ENCODE data around the gene MYT1.

Gene MYT1

GRCh38 chr20:64166721-64167615 lies 2.7 kb downstream of the MYT1 start:
- H3K79me1 ChIP-seq (ENCODE audit: low read depth, low read length): no peaks in the 10 kb centered on the region
- no peak overlapping the region for H2BK15ac ChIP-seq (ENCODE audit: low read length)
- H2BK120ac ChIP-seq (ENCODE audit: low read depth, low read length): no peak overlapping the region
- H3K23ac ChIP-seq (ENCODE audit: low read depth, low read length, poor library complexity): no peak overlapping the region
- H4K91ac ChIP-seq (ENCODE audit: low read depth, low read length, poor library complexity): no peak overlapping the region
- no CpG with 5 or more reads among the region's 18 CpGs for WGBS, 2 donors (ENCODE audit: extremely low coverage in 2 of 2, insufficient read length in 2 of 2, insufficient replicate concordance in 1 of 2)
- H2AFZ ChIP-seq (ENCODE audit: low read length): no peak overlapping the region
- H3K36me3 ChIP-seq (replicated peaks in 1 of 2; ENCODE audit: control insufficient read depth in 2 of 2, insufficient read depth in 2 of 2, low read length in 2 of 2): no peaks in the 10 kb centered on the region
- H3K14ac ChIP-seq (ENCODE audit: low read length): no peak overlapping the region
- no peak overlapping the region for H3K4me2 ChIP-seq (ENCODE audit: insufficient read depth, low read length, poor library complexity, severe bottlenecking)
- H4K8ac ChIP-seq (ENCODE audit: low read depth, low read length): no peak overlapping the region
- H3K4me3 ChIP-seq (ENCODE audit: low read length in 2 of 2): no peak overlapping the region
- peaks cover 0 to 6% of the 10 kb centered on the region in 2 donors for H3K4me1 ChIP-seq (ENCODE audit: control insufficient read depth in 2 of 2, insufficient read depth in 1 of 2, low read depth in 1 of 2, low read length in 2 of 2)
- H2BK5ac ChIP-seq (ENCODE audit: low read length): no peak overlapping the region
- no peak overlapping the region for H2AK5ac ChIP-seq (ENCODE audit: low read depth, low read length)
- no peak overlapping the region for H3K9ac ChIP-seq (ENCODE audit: low read depth, low read length, poor library complexity)
- H3K27ac ChIP-seq (replicated peaks; ENCODE audit: low read length): no peak overlapping the region
- H3K9me3 ChIP-seq (replicated peaks in 1 of 2; ENCODE audit: control insufficient read depth in 2 of 2, insufficient read depth in 1 of 2, low read depth in 1 of 2, low read length in 2 of 2): no peaks in the 10 kb centered on the region
- H2BK12ac ChIP-seq (ENCODE audit: low read length): no peak overlapping the region
- H3K27me3 ChIP-seq (ENCODE audit: control insufficient read depth in 3 of 3, insufficient read depth in 3 of 3, low read depth in 1 of 3, low read length in 3 of 3): peaks cover 0 to 64% (median 8%) of the 10 kb centered on the region in 3 experiments
- DNase-seq (ENCODE audit: low spot score): no peak
- H3K18ac ChIP-seq (ENCODE audit: low read length): no peak overlapping the region
- no peak overlapping the region for H3K4ac ChIP-seq (ENCODE audit: low read length)

- H3K4ac ChIP-seq (ENCODE audit: low read length): no peak overlapping the region
- no peak overlapping the region for H3K18ac ChIP-seq (ENCODE audit: low read length)
- H2BK15ac ChIP-seq (ENCODE audit: low read length): no peak overlapping the region
- DNase-seq (ENCODE audit: low spot score): no peak
- H3K4me3 ChIP-seq (ENCODE audit: low read length in 2 of 2): no peak overlapping the region
- H3K36me3 ChIP-seq (replicated peaks in 1 of 2; ENCODE audit: control insufficient read depth in 2 of 2, insufficient read depth in 2 of 2, low read length in 2 of 2): no peaks in the 10 kb centered on the region
- no peaks in the 10 kb centered on the region for H3K79me1 ChIP-seq (ENCODE audit: low read depth, low read length)
- H3K4me2 ChIP-seq (ENCODE audit: insufficient read depth, low read length, poor library complexity, severe bottlenecking): no peak overlapping the region
- H3K23ac ChIP-seq (ENCODE audit: low read depth, low read length, poor library complexity): no peak overlapping the region
- H2BK120ac ChIP-seq (ENCODE audit: low read depth, low read length): no peak overlapping the region
- no peak overlapping the region for H4K8ac ChIP-seq (ENCODE audit: low read depth, low read length)
- H3K27me3 ChIP-seq (ENCODE audit: control insufficient read depth in 3 of 3, insufficient read depth in 3 of 3, low read depth in 1 of 3, low read length in 3 of 3): peaks cover 0 to 61% (median 2%) of the 10 kb centered on the region in 3 experiments
- H3K27ac ChIP-seq (replicated peaks; ENCODE audit: low read length): no peak overlapping the region
- H2AK5ac ChIP-seq (ENCODE audit: low read depth, low read length): no peak overlapping the region
- no peak overlapping the region for H2BK12ac ChIP-seq (ENCODE audit: low read length)
- H2AFZ ChIP-seq (ENCODE audit: low read length): no peak overlapping the region
- H3K9me3 ChIP-seq (replicated peaks in 1 of 2; ENCODE audit: control insufficient read depth in 2 of 2, insufficient read depth in 1 of 2, low read depth in 1 of 2, low read length in 2 of 2): no peaks in the 10 kb centered on the region
- no peaks in the 10 kb centered on the region for H3K4me1 ChIP-seq (ENCODE audit: control insufficient read depth in 2 of 2, insufficient read depth in 1 of 2, low read depth in 1 of 2, low read length in 2 of 2)
- no peak overlapping the region for H3K14ac ChIP-seq (ENCODE audit: low read length)
- WGBS, 2 donors (ENCODE audit: extremely low coverage in 2 of 2, insufficient read length in 2 of 2, insufficient replicate concordance in 1 of 2): no CpG with 5 or more reads among the region's 11 CpGs
- no peak overlapping the region for H2BK5ac ChIP-seq (ENCODE audit: low read length)
- H3K9ac ChIP-seq (ENCODE audit: low read depth, low read length, poor library complexity): no peak overlapping the region
- H4K91ac ChIP-seq (ENCODE audit: low read depth, low read length, poor library complexity): no peak overlapping the region
Observed at GRCh38 chr20:64167676-64168075, 3.4 kb downstream of the MYT1 start.

GRCh38 chr20:64168381-64169090 lies 4.3 kb downstream of the MYT1 start:
- Histone ChIP-seq H4K91ac (ENCODE audit: low read depth, low read length, poor library complexity) (no peak overlapping the region), H3K18ac (ENCODE audit: low read length) (no peak overlapping the region), H2AK5ac (ENCODE audit: low read depth, low read length) (no peak overlapping the region), H4K8ac (ENCODE audit: low read depth, low read length) (no peak overlapping the region), H2BK120ac (ENCODE audit: low read depth, low read length) (no peak overlapping the region), H3K27ac (replicated peaks; ENCODE audit: low read length) (no peak overlapping the region), H3K9me3 (replicated peaks in 1 of 2; ENCODE audit: control insufficient read depth in 2 of 2, insufficient read depth in 1 of 2, low read depth in 1 of 2, low read length in 2 of 2) (no peaks in the 10 kb centered on the region), H3K9ac (ENCODE audit: low read depth, low read length, poor library complexity) (no peak overlapping the region), H3K4me2 (ENCODE audit: insufficient read depth, low read length, poor library complexity, severe bottlenecking) (no peak overlapping the region), H2AFZ (ENCODE audit: low read length) (no peak overlapping the region), H2BK12ac (ENCODE audit: low read length) (no peak overlapping the region), H3K4me1 (ENCODE audit: control insufficient read depth in 2 of 2, insufficient read depth in 1 of 2, low read depth in 1 of 2, low read length in 2 of 2) (no peaks in the 10 kb centered on the region), H3K4ac (ENCODE audit: low read length) (no peak overlapping the region), H3K23ac (ENCODE audit: low read depth, low read length, poor library complexity) (no peak overlapping the region), H2BK15ac (ENCODE audit: low read length) (no peak overlapping the region), H3K27me3 (ENCODE audit: control insufficient read depth in 3 of 3, insufficient read depth in 3 of 3, low read depth in 1 of 3, low read length in 3 of 3) (peaks cover 0 to 61% (median 7%) of the 10 kb centered on the region in 3 experiments), H3K4me3 (ENCODE audit: low read length in 2 of 2) (no peak overlapping the region), H3K14ac (ENCODE audit: low read length) (no peak overlapping the region), H3K36me3 (replicated peaks in 1 of 2; ENCODE audit: control insufficient read depth in 2 of 2, insufficient read depth in 2 of 2, low read length in 2 of 2) (no peaks in the 10 kb centered on the region), H2BK5ac (ENCODE audit: low read length) (no peak overlapping the region), H3K79me1 (ENCODE audit: low read depth, low read length) (no peaks in the 10 kb centered on the region)
- DNase-seq (ENCODE audit: low spot score): no peak
- WGBS, 2 donors (ENCODE audit: extremely low coverage in 2 of 2, insufficient read length in 2 of 2, insufficient replicate concordance in 1 of 2): no CpG with 5 or more reads among the region's 12 CpGs

- no peaks in the 10 kb centered on the region for H3K36me3 ChIP-seq (replicated peaks in 1 of 2; ENCODE audit: control insufficient read depth in 2 of 2, insufficient read depth in 2 of 2, low read length in 2 of 2)
- no peak overlapping the region for H2AFZ ChIP-seq (ENCODE audit: low read length)
- no peak overlapping the region for H3K9ac ChIP-seq (ENCODE audit: low read depth, low read length, poor library complexity)
- H3K4ac ChIP-seq (ENCODE audit: low read length): no peak overlapping the region
- no peak for DNase-seq (ENCODE audit: low spot score)
- H2BK120ac ChIP-seq (ENCODE audit: low read depth, low read length): no peak overlapping the region
- H3K27me3 ChIP-seq (ENCODE audit: control insufficient read depth in 3 of 3, insufficient read depth in 3 of 3, low read depth in 1 of 3, low read length in 3 of 3): peaks cover 0 to 56% (median 5%) of the 10 kb centered on the region in 3 experiments
- no peaks in the 10 kb centered on the region for H3K9me3 ChIP-seq (replicated peaks in 1 of 2; ENCODE audit: control insufficient read depth in 2 of 2, insufficient read depth in 1 of 2, low read depth in 1 of 2, low read length in 2 of 2)
- no peak overlapping the region for H4K8ac ChIP-seq (ENCODE audit: low read depth, low read length)
- no peak overlapping the region for H3K18ac ChIP-seq (ENCODE audit: low read length)
- no CpG with 5 or more reads among the region's 10 CpGs for WGBS, 2 donors (ENCODE audit: extremely low coverage in 2 of 2, insufficient read length in 2 of 2, insufficient replicate concordance in 1 of 2)
- H3K27ac ChIP-seq (replicated peaks; ENCODE audit: low read length): no peak overlapping the region
- no peaks in the 10 kb centered on the region for H3K79me1 ChIP-seq (ENCODE audit: low read depth, low read length)
- no peak overlapping the region for H3K14ac ChIP-seq (ENCODE audit: low read length)
- no peak overlapping the region for H4K91ac ChIP-seq (ENCODE audit: low read depth, low read length, poor library complexity)
- no peak overlapping the region for H2AK5ac ChIP-seq (ENCODE audit: low read depth, low read length)
- no peak overlapping the region for H3K23ac ChIP-seq (ENCODE audit: low read depth, low read length, poor library complexity)
- H2BK5ac ChIP-seq (ENCODE audit: low read length): no peak overlapping the region
- no peaks in the 10 kb centered on the region for H3K4me1 ChIP-seq (ENCODE audit: control insufficient read depth in 2 of 2, insufficient read depth in 1 of 2, low read depth in 1 of 2, low read length in 2 of 2)
- no peak overlapping the region for H2BK12ac ChIP-seq (ENCODE audit: low read length)
- H3K4me3 ChIP-seq (ENCODE audit: low read length in 2 of 2): no peak overlapping the region
- no peak overlapping the region for H3K4me2 ChIP-seq (ENCODE audit: insufficient read depth, low read length, poor library complexity, severe bottlenecking)
- H2BK15ac ChIP-seq (ENCODE audit: low read length): no peak overlapping the region
Observed at GRCh38 chr20:64169091-64169560, 4.9 kb downstream of the MYT1 start.
